ENCODE measurements around the gene P4HTM.
A peak's percentile ranks its signal among the peaks of the same experiment; 100 is the strongest.

The P4HTM gene

GRCh38 chr3:48997102-48997635 is 7.1 kb downstream of the P4HTM start:
- H3K9me3 ChIP-seq (ENCODE audit: control insufficient read depth in 5 of 5, low read length in 5 of 5): no peaks in the 10 kb centered on the region
- no peak overlapping the region for H3K4me3 ChIP-seq (ENCODE audit: low read depth in 1 of 5, low read length in 5 of 5)
- H3K36me3 ChIP-seq (ENCODE audit: control insufficient read depth in 5 of 5, insufficient read depth in 5 of 5, low read length in 5 of 5): peaks cover 0 to 15% (median 4%) of the 10 kb centered on the region in 5 donors
- H3K27me3 ChIP-seq (ENCODE audit: control insufficient read depth in 5 of 5, insufficient read depth in 4 of 5, low read length in 5 of 5): no peaks in the 10 kb centered on the region
- H3K9ac ChIP-seq (ENCODE audit: low read length in 5 of 5): no peak overlapping the region
- no peak overlapping the region for H3K27ac ChIP-seq (ENCODE audit: low read depth, low read length)
- H3K4me1 ChIP-seq (ENCODE audit: control insufficient read depth in 5 of 5, insufficient read depth in 5 of 5, low read length in 5 of 5): no peaks in the 10 kb centered on the region

GRCh38 chr3:48997714-48998637 is 7.9 kb downstream of the P4HTM start:
- peak overlapping the region in 1 of 5 donors; percentile 9 for H3K9ac ChIP-seq (ENCODE audit: low read length in 5 of 5)
- no peak overlapping the region for H3K27ac ChIP-seq (ENCODE audit: low read depth, low read length)

GRCh38 chr3:48999085-48999858 is 9.2 kb downstream of the P4HTM start:
- peaks cover 0 to 13% (median 4%) of the 10 kb centered on the region in 5 donors for H3K36me3 ChIP-seq (ENCODE audit: control insufficient read depth in 5 of 5, insufficient read depth in 5 of 5, low read length in 5 of 5)
- H3K4me1 ChIP-seq (ENCODE audit: control insufficient read depth in 5 of 5, insufficient read depth in 5 of 5, low read length in 5 of 5): no peaks in the 10 kb centered on the region
- no peaks in the 10 kb centered on the region for H3K9me3 ChIP-seq (ENCODE audit: control insufficient read depth in 5 of 5, low read length in 5 of 5)
- no peak overlapping the region for H3K4me3 ChIP-seq (ENCODE audit: low read depth in 1 of 5, low read length in 5 of 5)
- H3K27me3 ChIP-seq (ENCODE audit: control insufficient read depth in 5 of 5, insufficient read depth in 4 of 5, low read length in 5 of 5): no peaks in the 10 kb centered on the region
- H3K27ac ChIP-seq (ENCODE audit: low read depth, low read length): no peak overlapping the region
- H3K9ac ChIP-seq (ENCODE audit: low read length in 5 of 5): no peak overlapping the region

More at GRCh38 chr3:48997714-48998637, 7.9 kb downstream of the P4HTM start:
- Histone ChIP-seq H3K27me3 (ENCODE audit: control insufficient read depth in 5 of 5, insufficient read depth in 4 of 5, low read length in 5 of 5) (no peaks in the 10 kb centered on the region), H3K36me3 (ENCODE audit: control insufficient read depth in 5 of 5, insufficient read depth in 5 of 5, low read length in 5 of 5) (peaks cover 0 to 15% (median 4%) of the 10 kb centered on the region in 5 donors), H3K4me3 (ENCODE audit: low read depth in 1 of 5, low read length in 5 of 5) (no peak overlapping the region), H3K9me3 (ENCODE audit: control insufficient read depth in 5 of 5, low read length in 5 of 5) (no peaks in the 10 kb centered on the region), H3K4me1 (ENCODE audit: control insufficient read depth in 5 of 5, insufficient read depth in 5 of 5, low read length in 5 of 5) (no peaks in the 10 kb centered on the region)

- Histone ChIP-seq H3K9me3 (ENCODE audit: control insufficient read depth in 5 of 5, low read length in 5 of 5) (no peaks in the 10 kb centered on the region), H3K36me3 (ENCODE audit: control insufficient read depth in 5 of 5, insufficient read depth in 5 of 5, low read length in 5 of 5) (peaks cover 0 to 10% (median 4%) of the 10 kb centered on the region in 5 donors), H3K4me3 (ENCODE audit: low read depth in 1 of 5, low read length in 5 of 5) (no peak overlapping the region), H3K27me3 (ENCODE audit: control insufficient read depth in 5 of 5, insufficient read depth in 4 of 5, low read length in 5 of 5) (no peaks in the 10 kb centered on the region), H3K27ac (ENCODE audit: low read depth, low read length) (no peak overlapping the region), H3K4me1 (ENCODE audit: control insufficient read depth in 5 of 5, insufficient read depth in 5 of 5, low read length in 5 of 5) (peaks cover 0 to 2% (median 1%) of the 10 kb centered on the region in 5 donors), H3K9ac (ENCODE audit: low read length in 5 of 5) (no peak overlapping the region)
Observed at GRCh38 chr3:49001155-49001554, 11.1 kb downstream of the P4HTM start.

- Histone ChIP-seq H3K4me3 (ENCODE audit: low read depth in 1 of 5, low read length in 5 of 5) (no peak overlapping the region), H3K9me3 (ENCODE audit: control insufficient read depth in 5 of 5, low read length in 5 of 5) (no peaks in the 10 kb centered on the region), H3K9ac (ENCODE audit: low read length in 5 of 5) (no peak overlapping the region), H3K4me1 (ENCODE audit: control insufficient read depth in 5 of 5, insufficient read depth in 5 of 5, low read length in 5 of 5) (peaks cover 0 to 26% (median 23%) of the 10 kb centered on the region in 5 donors), H3K36me3 (ENCODE audit: control insufficient read depth in 5 of 5, insufficient read depth in 5 of 5, low read length in 5 of 5) (no peaks in the 10 kb centered on the region), H3K27ac (ENCODE audit: low read depth, low read length) (no peak overlapping the region), H3K27me3 (ENCODE audit: control insufficient read depth in 5 of 5, insufficient read depth in 4 of 5, low read length in 5 of 5) (no peaks in the 10 kb centered on the region)
Observed at GRCh38 chr3:49004352-49005302, 14.6 kb downstream of the P4HTM start.

GRCh38 chr3:49005303-49005680 is 15.3 kb downstream of the P4HTM start:
- H3K36me3 ChIP-seq (ENCODE audit: control insufficient read depth in 5 of 5, insufficient read depth in 5 of 5, low read length in 5 of 5): no peaks in the 10 kb centered on the region
- no peak overlapping the region for H3K4me3 ChIP-seq (ENCODE audit: low read depth in 1 of 5, low read length in 5 of 5)
- no peak overlapping the region for H3K27ac ChIP-seq (ENCODE audit: low read depth, low read length)
- H3K27me3 ChIP-seq (ENCODE audit: control insufficient read depth in 5 of 5, insufficient read depth in 4 of 5, low read length in 5 of 5): no peaks in the 10 kb centered on the region
- peaks cover 0 to 26% (median 23%) of the 10 kb centered on the region in 5 donors for H3K4me1 ChIP-seq (ENCODE audit: control insufficient read depth in 5 of 5, insufficient read depth in 5 of 5, low read length in 5 of 5)
- no peaks in the 10 kb centered on the region for H3K9me3 ChIP-seq (ENCODE audit: control insufficient read depth in 5 of 5, low read length in 5 of 5)
- no peak overlapping the region for H3K9ac ChIP-seq (ENCODE audit: low read length in 5 of 5)

GRCh38 chr3:49005998-49006397 is 16.0 kb downstream of the P4HTM start:
- Histone ChIP-seq H3K4me1 (ENCODE audit: control insufficient read depth in 5 of 5, insufficient read depth in 5 of 5, low read length in 5 of 5) (peaks cover 0 to 26% (median 23%) of the 10 kb centered on the region in 5 donors), H3K27ac (ENCODE audit: low read depth, low read length) (no peak overlapping the region), H3K4me3 (ENCODE audit: low read depth in 1 of 5, low read length in 5 of 5) (peak overlapping the region in 2 of 5 donors; percentile 83 to 86), H3K9me3 (ENCODE audit: control insufficient read depth in 5 of 5, low read length in 5 of 5) (no peaks in the 10 kb centered on the region), H3K9ac (ENCODE audit: low read length in 5 of 5) (no peak overlapping the region), H3K27me3 (ENCODE audit: control insufficient read depth in 5 of 5, insufficient read depth in 4 of 5, low read length in 5 of 5) (no peaks in the 10 kb centered on the region), H3K36me3 (ENCODE audit: control insufficient read depth in 5 of 5, insufficient read depth in 5 of 5, low read length in 5 of 5) (no peaks in the 10 kb centered on the region)

GRCh38 chr3:49006408-49007067 is 16.5 kb downstream of the P4HTM start:
- H3K27ac ChIP-seq (ENCODE audit: low read depth, low read length): peak overlapping the region; percentile 90
- peaks cover 0 to 26% (median 23%) of the 10 kb centered on the region in 5 donors for H3K4me1 ChIP-seq (ENCODE audit: control insufficient read depth in 5 of 5, insufficient read depth in 5 of 5, low read length in 5 of 5)
- H3K4me3 ChIP-seq (ENCODE audit: low read depth in 1 of 5, low read length in 5 of 5): peak overlapping the region; percentile 62 to 92 (median 83)
- peaks cover 0 to 3% (median 2%) of the 10 kb centered on the region in 5 donors for H3K36me3 ChIP-seq (ENCODE audit: control insufficient read depth in 5 of 5, insufficient read depth in 5 of 5, low read length in 5 of 5)
- H3K27me3 ChIP-seq (ENCODE audit: control insufficient read depth in 5 of 5, insufficient read depth in 4 of 5, low read length in 5 of 5): no peaks in the 10 kb centered on the region
- peak overlapping the region in 4 of 5 donors; percentile 71 to 87 (median 78) for H3K9ac ChIP-seq (ENCODE audit: low read length in 5 of 5)
- H3K9me3 ChIP-seq (ENCODE audit: control insufficient read depth in 5 of 5, low read length in 5 of 5): no peaks in the 10 kb centered on the region

All from subcutaneous abdominal adipose tissue (tissue), 5 donors.